Measurements from ENCODE around the gene CHCT1. TPM values are rescaled to one million over a fixed set of nuclear protein-coding genes. Genes with fewer than 3 reads are reported as not detected.
A peak's percentile ranks its signal among the peaks of the same experiment; 100 is the strongest.

Gene CHCT1
- total RNA-seq, 2 donors from 2014 or later = not detected

DNA sequence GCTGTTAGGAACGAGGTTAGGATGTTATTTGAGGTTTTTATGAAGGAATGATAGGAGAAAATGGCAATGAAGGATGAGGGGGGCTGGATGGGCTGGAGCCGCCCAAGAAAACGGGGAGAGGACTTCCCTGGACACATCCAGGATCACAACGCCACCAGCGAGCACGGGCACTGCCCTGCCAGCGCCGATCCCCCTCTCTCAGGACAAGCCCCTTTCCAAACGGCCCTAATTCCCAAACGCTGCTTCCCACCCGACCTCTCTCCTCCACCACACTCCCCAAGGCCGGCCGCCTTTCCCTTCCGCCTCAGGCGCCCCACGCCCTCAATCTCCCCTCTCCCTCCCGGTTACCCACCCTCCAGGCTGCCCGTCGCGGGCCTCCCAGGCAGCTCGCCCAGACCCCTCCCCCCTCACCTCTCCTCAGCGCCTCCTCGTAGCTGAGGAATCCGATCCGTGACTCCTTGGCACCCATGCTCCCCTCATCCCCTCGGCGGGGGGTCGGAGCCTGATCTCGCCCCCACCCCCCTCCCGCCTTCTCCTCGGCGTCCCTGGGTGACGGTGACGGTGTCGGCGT is 30.7 kb upstream of the CHCT1 start:
- TF ChIP-seq, protein P1, sequence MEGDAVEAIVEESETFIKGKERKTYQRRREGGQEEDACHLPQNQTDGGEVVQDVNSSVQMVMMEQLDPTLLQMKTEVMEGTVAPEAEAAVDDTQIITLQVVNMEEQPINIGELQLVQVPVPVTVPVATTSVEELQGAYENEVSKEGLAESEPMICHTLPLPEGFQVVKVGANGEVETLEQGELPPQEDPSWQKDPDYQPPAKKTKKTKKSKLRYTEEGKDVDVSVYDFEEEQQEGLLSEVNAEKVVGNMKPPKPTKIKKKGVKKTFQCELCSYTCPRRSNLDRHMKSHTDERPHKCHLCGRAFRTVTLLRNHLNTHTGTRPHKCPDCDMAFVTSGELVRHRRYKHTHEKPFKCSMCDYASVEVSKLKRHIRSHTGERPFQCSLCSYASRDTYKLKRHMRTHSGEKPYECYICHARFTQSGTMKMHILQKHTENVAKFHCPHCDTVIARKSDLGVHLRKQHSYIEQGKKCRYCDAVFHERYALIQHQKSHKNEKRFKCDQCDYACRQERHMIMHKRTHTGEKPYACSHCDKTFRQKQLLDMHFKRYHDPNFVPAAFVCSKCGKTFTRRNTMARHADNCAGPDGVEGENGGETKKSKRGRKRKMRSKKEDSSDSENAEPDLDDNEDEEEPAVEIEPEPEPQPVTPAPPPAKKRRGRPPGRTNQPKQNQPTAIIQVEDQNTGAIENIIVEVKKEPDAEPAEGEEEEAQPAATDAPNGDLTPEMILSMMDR (IDR thresholded peaks at IDR 0.05) = no peak
- Histone ChIP-seq H3K36me3 (no peaks in the 10 kb centered on the region), H3K4me3 (peak overlapping the region; percentile 93), H3K9me3 (no peaks in the 10 kb centered on the region), H3K27ac (peak overlapping the region; percentile 98), H3K4me1 (no peaks in the 10 kb centered on the region), H3K27me3 (no peaks in the 10 kb centered on the region), H3K9ac (ENCODE audit: low read depth in 2 of 2, low read length in 2 of 2) (peak overlapping the region; percentile 82 to 97)
- DNase-seq = no peak
- intact Hi-C loops (cut with DNase I) = no loop called here

DNA sequence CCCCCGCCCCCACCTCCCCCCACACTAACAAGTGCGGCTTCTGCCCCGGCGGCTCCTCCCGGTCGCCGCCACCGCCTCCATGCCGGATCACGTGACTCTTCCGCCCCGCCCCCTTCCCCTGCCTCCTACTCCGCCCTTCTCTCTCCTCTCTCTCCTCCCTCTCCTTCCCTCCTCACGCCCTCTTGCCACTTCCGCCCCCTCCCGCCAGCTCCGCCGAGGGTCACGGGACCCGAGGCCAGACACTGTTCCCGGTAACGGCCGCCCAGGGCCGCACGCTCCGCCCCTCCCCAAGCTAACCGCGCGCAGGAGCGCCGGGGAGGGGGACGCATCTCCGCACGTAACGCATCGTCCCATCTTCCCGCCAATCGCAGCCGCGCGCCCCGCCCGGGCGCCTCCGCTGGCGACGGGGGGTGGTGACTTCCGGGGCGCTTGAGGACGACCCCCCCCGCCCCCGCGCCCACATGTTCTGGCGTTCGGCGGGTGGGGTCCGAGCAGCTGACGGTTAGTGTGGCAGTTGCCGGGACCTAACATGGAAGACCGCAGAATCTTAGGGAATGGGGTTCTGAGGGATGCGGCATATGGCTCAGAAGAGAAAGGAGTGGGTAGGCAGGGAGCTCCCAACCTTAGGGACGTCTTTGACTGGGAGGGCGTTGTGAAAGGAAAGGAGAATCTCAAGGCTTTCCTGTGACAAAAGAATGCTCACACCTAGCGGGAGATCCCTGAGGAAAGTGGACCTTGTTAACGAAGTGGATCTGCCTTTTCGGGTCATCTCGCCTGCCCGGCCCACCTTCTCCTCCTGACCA is 30.0 kb upstream of the CHCT1 start, which contains the start of gene USP32:
Gene USP32, minus strand, starts transcription at position 92 of the 803 bp plus-strand sequence. CDS start 194 bp downstream, outside the sequence.
- DNase-seq = peak; percentile 99
- peak within 1 kb of the TSS; percentile 93 for H3K4me3 ChIP-seq
- H3K4me1 ChIP-seq = no peaks in the 10 kb centered on the region
- intact Hi-C loops (cut with DNase I) = no loop called here
- no peaks in the 10 kb centered on the region for H3K36me3 ChIP-seq
- H3K9ac ChIP-seq (ENCODE audit: low read depth in 2 of 2, low read length in 2 of 2) = peak within 1 kb of the TSS; percentile 87 to 99
- H3K9me3 ChIP-seq = no peaks in the 10 kb centered on the region
- TF ChIP-seq, protein P1 (IDR thresholded peaks at IDR 0.05) = peak; percentile 18
- H3K27ac ChIP-seq = peak within 1 kb of the TSS; percentile 98
- H3K27me3 ChIP-seq = no peaks in the 10 kb centered on the region

DNA sequence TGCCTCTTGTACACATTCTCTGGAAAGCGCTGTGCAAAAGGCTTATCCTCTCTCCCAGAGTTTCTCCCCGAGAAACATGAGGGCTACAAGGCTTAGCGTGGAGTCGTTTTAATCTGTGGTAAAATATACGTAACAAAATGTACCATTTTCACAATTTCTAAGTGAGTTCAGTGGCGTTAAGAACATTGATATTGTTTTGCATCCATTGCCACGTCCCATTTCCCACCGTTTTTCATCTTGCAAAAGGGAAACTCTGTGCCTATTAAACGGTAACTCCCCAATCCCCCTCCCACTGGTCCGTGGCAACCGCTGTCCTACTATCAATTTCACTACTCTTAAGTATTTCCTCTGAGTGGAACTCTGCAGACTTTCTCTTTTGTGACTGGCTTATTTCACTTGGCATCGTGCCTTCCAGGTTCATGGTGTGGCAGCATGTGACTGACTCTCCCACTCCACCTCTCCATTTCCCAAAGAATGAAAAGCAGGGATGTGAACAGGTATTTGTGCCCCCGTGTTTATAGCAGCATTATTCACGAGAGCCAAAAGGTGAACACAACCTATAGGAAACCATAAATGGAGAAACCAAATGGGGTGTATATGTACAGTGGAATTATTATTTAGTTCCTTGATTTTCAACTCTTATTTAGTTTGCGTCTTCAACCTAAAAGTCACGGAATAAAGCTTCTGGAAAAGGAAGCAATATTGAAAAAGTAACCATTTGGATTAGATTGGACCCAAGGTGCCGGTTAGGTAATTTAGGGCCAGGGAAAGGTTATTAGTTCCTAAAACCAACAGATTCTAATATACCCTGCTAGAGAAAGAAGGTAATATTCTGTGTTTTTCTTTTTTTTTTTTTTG is 29.2 kb upstream of the CHCT1 start:
- no peaks in the 10 kb centered on the region for H3K4me1 ChIP-seq
- peak overlapping the region; percentile 93 for H3K4me3 ChIP-seq
- intact Hi-C loops (cut with DNase I) = no loop called here
- no peaks in the 10 kb centered on the region for H3K9me3 ChIP-seq
- TF ChIP-seq, protein P1 (IDR thresholded peaks at IDR 0.05) = no peak
- H3K27ac ChIP-seq = peak overlapping the region; percentile 98
- peak overlapping the region; percentile 87 to 99 for H3K9ac ChIP-seq (ENCODE audit: low read depth in 2 of 2, low read length in 2 of 2)
- DNase-seq = peak; percentile 74
- no peaks in the 10 kb centered on the region for H3K27me3 ChIP-seq
- H3K36me3 ChIP-seq = no peaks in the 10 kb centered on the region

DNA sequence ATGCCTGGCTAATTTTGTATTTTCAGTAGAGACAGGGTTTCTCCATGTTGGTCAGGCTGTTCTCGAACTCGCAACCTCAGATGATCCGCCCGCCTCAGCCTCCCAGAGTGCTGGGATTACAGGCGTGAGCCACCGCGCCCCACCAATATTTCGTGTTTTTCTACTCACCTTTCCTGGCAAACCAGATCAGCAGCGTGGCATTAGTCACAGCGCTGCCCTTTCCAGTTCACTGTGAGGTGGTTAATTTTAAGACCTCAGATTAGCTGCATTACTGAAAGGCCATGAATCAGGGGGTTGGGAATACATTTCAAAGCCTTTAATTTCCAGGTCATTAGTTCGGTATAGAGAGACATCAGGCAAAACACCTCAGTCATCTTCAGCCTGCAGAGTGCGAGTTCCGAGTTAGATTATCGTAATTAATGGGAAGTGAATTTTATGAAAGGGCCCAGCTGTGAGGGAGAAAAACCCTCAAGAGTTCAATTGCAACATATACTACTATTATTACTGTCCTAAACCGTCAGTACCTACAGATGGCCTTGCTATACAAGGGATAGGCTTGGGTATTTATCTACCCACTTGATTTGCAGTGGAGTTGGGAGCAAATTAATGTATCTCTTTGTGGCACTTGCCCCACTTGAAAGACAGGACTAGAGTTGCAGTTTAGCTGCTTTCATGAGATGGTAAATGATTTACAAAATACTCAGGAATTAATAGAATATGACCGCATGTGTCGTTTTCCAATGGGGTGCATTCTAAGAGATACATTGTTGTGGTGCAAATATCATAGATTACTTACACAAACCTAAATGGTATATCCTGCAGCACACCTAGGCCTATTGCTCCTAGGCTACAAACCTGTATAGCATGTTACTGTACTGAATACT is 28.2 kb upstream of the CHCT1 start:
- DNase-seq = no peak

More for the DNA sequence above, 28.2 kb upstream of the CHCT1 start:
- H3K27me3 ChIP-seq = no peaks in the 10 kb centered on the region
- TF ChIP-seq, protein P1 (IDR thresholded peaks at IDR 0.05) = no peak
- no peak overlapping the region for H3K27ac ChIP-seq
- H3K9ac ChIP-seq (ENCODE audit: low read depth in 2 of 2, low read length in 2 of 2) = no peak overlapping the region
- intact Hi-C loops (cut with DNase I) = no loop called here
- no peaks in the 10 kb centered on the region for H3K4me1 ChIP-seq
- no peak overlapping the region for H3K4me3 ChIP-seq
- no peaks in the 10 kb centered on the region for H3K9me3 ChIP-seq
- H3K36me3 ChIP-seq = no peaks in the 10 kb centered on the region
